Smooth muscle cell of the brain vasculature (primary cell): ENCODE measurements around the gene PRKAG2.
"Not testable (repeated sequence)": the region's sequence is repeated elsewhere in the genome, so short reads cannot be mapped to it uniquely, and the experiment has no call there.

Experiments
- DNase-seq: peaks from one replicate; pipeline ENCODE4 v3.0.0-alpha.2; 2012; ENCODE audit warnings: low read depth, low spot score

Gene PRKAG2

DNA sequence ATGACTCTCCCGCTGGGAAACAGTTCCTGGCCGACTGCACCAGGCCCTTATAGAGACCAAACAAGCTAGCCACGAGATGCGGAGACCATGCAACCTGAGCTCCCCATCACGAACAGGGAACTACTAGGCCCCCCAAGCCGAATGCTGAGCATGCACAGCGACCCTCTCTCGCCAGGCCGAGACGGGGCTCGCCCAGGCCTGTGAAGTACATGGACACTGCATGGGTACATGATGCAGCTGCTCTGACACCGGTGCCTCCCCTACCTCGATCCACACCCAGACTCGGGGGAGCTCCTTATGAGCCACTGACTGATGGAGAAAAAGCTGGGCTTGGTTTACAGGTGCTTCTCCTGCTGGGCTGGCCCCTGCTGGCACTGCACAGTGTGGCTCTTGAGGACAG lies 285.0 kb downstream of the PRKAG2 start:
- no peak for DNase-seq

- DNase-seq: no peak
Observed at GRCh38 chr7:151590850-151591771, 285.8 kb downstream of the PRKAG2 start.

DNA sequence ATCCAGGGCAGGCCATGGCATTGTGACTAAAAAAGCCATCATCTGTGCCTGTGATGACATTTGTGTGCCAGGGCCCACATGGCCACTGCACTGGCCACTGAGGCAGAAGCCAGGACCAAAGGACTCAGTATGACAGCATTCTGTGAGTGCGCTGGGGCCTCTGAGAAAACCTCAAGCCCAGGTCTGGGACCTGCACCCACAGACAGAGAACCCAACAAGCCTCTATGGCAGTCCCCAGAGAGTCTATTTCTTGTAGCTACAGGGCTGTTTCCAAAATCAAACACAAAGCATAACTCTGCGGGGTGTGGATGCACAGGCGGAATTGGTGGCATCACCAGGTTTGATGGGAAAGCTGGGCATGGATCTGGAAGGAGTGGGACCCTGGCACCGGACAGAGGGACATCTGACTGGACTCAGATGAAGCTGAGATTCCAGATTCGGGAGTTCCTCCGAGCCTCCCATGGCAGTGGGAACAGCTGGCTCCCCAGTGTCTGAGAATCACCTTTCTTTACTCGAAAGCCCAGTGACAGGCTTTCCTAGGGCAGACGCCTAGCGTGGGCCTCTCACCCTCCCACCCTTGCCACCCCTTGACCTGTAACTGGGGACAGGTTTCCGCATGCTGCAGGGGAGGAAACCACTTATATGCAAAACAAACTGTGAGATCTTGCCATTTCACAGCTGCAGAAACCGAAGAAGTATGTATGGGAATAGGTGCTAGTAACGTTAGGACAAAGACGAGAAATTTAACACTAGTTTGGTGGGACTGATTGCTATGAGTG lies 286.7 kb downstream of the PRKAG2 start:
- DNase-seq: no peak

GRCh38 chr7:151588982-151589381 lies 287.9 kb downstream of the PRKAG2 start:
- DNase-seq: no peak

- DNase-seq: no peak
Observed at GRCh38 chr7:151586531-151587260, 290.2 kb downstream of the PRKAG2 start.

- DNase-seq: no peak
Observed at GRCh38 chr7:151585744-151586393, 291.0 kb downstream of the PRKAG2 start.

DNA sequence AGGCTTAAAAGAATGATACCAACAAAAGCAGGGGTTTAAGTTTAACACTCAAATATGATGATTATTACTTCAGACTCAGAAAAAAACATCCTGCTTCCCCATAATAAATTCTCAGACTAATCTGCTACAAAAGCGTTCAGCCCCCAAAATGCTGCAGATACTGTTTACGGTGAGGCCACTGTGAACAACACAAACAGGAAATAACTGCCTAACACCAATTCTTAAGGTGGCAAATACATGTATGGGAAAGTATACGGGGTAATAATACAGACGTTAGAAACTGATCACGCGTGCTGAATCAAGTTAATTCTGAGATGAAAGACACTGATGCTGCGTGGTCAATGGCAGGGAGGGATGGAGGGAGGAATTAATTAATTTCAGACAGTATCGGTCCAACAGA lies 295.2 kb downstream of the PRKAG2 start:
- no peak for DNase-seq

DNA sequence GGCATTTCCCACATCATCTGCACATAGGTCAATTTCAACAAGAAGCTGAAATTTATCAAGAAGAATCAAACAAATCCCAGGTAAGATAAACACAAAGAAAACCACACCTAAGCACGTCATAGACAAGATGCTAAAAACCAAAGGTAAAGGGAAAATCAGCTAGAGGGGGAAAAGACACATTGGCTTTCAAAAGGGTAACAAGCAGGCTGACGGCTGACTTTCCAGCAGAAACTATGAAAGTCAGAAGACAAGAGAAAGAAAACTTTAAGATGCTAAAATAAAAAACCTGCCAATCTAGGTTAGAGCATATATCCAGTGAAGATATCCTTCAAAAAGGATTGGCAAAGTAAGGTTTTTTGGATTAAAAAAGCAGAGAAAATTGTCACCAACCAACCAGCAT lies 297.3 kb downstream of the PRKAG2 start:
- DNase-seq: no peak

GRCh38 chr7:151575410-151575809 lies 301.5 kb downstream of the PRKAG2 start:
- DNase-seq: no peak

DNA sequence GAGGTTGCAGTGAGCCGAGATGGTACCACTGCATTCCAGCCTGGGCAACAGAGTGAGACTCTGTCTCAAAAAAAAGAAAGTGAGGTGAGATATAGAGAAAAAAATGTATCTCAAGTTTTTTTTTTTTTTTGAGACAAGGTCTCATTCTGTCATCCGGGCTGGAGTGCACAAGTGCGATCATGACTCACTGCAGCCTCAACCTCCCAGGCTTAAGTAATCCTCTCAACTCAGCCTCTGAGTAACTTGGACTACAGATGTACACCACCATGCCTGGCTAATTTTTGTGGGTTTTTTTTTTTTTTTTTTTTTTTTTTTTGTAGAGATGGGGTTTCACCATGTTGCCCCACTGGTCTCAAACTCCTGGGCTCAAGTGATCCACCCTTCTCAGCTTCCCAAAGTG lies 303.9 kb downstream of the PRKAG2 start:
- not testable (repeated sequence) for DNase-seq

- DNase-seq: no peak
Observed at GRCh38 chr7:151572136-151572535, 304.8 kb downstream of the PRKAG2 start.

DNA sequence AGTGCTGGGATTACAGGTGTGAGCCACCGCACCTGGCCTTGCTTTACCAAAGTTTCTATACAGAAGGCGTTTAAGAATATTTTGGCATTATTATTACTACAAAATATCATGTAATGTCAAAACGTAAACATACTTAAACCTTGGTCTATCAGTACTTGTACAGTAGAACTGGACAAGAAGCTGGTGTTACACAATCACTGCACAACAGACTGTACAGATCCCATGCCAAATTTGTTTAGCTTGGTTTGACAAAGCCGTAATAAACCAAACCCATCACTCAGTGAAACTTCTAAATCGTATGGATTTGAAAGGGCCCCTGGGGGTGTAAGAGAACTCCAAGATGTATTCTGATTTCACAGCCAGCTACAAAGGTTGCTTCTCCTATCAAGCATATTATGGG lies 305.4 kb downstream of the PRKAG2 start:
- no peak for DNase-seq

DNA sequence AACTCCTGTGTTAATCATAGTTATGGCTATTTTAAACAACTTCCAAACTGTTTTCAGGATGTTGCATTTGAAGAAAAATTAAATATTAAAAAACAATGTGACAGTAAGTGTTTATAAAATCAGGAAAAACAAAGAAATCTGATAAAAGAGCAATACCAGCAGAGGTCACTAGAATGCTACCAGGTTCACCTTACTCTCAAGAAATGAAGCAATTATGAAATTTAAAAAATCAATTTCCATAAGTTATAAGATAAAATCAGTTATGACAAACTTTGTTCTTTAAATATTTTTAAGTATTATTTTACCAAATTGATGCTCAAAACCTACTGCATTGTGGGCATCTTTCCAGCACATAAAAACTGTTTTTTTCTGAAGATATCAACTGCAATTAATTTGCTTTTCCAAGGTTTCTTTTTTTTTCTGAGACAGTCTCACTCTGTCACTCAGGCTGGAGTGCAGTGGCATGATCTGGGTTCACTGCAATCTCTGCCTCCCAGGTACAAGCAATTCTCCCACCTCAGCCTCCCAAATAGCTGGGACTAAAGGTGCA lies 306.5 kb downstream of the PRKAG2 start:
- no peak for DNase-seq

DNA sequence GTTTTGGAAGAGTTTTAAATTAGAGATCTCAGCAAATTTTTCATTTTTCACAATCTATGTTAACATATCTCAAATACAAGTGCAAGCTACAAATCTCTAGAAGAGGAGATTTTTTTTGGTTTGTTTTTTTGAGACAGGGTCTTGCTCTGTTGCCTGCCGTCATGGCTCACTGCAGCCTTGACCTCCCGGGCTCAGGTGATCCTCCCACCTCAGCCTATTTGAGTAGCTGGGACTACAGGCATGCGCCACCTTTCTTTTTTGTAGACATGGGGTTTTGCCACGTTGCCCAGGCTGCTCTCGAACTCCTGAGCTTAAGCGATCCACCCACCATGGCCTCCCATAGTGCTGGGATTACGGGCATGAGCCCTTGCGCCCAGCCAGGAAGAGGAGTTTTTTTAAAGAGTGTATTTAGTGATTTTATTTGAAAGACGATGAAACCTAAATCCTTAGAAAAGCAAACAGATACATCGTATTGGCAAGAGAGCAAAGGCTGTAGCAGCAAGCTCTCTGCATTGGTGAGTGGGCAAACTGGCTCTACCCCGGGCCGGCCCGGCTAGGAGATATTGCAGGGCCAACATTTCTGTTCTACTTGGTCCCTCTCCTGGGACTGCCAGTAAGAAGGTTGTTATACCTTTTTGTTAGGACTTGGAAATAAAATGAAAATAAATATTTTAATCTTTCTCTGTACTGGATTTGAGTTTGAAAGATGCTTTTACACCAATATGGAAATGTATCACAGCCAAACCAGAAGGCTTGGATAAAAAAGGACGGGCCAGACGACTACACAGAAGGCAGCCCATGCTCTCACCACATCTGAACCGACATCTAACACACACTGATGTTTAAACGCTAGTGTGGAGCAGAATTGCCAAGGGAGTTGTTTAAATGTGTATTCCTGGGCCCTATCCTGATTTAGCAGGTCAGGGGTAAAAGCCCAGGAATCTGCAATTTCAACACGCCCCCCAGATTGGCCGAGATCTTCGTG lies 307.7 kb downstream of the PRKAG2 start:
- no peak for DNase-seq

DNA sequence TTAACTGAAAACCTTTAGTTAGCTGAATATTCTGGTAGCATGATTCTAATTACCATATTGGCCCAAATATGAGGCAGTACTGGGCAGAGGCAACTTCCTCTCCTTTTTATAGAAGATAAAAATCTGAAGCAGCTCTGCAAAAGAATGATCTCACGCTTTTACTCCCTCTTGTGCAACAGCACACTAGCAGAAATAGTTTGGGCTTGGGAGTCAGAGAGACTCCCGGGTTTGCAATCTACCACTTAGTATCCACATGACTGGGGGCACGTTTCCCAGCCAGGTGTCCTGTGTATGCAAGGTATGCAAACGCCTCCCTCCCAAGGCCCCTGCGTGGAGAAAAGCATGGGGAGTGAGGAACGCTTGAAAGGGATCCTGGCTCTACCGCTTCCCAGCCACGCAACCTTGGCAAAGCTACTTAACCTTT lies 310.0 kb downstream of the PRKAG2 start:
- DNase-seq: no peak

- DNase-seq: no peak
Observed at GRCh38 chr7:151565541-151565940, 311.4 kb downstream of the PRKAG2 start.

DNA sequence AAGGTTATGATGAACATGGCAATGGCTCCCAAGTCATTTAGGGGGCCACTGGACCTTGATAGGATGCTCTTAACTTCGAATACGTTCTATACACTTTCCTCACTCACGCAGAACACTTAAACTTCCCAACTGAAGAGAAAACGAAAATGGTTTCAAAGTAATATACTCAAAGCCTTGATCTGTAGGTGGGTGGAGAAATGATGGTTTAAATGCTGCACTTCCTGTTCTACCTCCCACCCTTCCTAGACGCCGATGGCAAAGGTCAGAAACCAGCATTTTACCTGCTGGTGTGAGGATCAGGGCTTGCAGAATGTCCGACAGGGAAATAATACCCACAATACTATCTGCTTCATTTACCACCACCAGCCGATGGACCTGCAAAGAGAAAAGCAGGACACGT lies 316.7 kb downstream of the PRKAG2 start:
- DNase-seq: no peak

DNA sequence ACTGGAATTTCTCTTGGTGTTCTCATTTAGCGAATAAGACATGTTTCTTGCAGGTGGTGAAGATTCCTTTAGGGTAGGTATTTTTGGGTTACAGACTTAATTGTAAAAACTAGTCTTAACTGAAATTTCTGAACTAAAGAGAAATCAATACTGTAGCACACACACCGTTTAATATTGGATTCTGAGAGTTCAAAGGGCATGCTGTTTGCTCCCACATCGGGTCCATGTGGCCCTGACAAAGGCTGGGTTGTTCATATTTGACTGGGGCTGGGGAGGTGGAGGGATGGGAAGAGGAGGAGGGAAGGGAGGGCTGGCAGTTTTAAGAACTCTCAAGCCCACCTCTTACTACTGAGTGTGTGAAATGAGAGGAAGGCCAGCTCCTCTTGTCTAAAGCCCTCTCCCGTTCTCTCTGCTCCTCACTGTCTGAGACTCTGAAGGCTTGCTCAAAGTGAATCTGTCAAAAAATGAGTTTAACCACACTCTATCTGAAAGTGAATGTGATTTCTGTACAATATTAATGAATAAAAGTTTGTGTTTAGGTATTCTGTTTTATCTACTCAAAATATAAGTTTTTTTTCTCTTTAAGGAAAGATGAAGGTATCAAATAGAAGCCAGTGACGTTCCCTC lies 317.2 kb downstream of the PRKAG2 start:
- no peak for DNase-seq

DNA sequence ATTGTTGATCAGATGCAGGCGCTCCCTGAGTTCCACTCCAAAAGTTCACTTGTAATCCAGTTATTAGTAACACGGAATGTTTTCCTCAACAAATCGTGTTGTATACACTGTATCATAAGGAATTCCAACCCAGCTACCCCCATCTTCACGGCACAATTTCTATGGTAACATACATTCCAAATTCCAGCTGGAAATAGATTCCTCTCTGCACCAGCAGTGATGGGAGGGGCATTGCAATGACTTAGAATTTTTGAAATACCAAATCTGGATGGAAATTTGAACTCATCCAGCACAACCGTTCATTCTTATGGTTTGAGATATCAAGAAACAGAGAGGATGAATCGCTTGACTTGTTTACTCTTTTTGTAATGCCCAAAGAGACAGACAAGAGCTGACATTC lies 318.3 kb downstream of the PRKAG2 start:
- DNase-seq: no peak

- DNase-seq: no peak
Observed at GRCh38 chr7:151556592-151556991, 320.3 kb downstream of the PRKAG2 start.
